ENCODE results near the gene IQGAP1.

The IQGAP1 gene

DNA sequence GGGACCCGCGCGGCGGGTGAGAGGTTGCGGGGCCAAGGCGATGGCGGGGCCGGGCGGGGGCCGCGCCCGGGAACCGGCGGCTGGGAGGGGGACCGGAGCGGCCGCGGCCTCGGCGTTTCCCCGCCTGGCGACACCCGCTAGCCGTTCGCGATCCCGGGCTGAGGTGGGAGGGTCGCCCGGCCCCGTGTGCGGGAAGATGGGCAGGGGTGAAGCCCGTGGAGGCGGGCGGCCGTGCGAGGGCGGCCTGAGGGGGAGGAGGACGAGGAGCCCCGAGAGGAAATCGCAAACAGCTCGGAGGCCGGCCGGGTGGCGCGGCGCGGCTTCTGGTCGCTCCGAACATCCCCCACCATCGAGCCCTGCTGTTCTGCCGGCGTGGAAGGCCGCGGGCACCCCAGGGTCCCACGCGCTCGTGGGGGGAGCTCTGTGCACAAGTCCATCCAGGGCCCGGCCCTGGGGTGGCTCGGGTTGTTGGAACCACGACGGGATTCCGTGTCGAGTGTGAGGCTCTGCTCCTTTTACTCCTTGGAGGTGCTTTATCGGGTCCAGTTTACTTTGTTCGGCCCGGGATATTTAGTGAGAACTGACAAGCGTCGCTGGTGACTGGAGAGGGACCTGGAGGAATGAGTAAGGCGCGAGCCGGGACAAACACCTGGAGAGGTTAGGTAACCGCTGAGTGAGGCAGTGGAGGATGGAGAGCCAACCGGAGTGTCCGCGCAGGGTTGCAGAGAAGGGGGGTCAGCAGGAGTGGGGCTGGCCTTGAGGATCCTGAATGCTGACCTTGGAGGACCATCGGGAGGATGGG, 142.4 kb downstream of the IQGAP1 start:
- DNase-seq (ENCODE audit: low read depth): no peak

DNA sequence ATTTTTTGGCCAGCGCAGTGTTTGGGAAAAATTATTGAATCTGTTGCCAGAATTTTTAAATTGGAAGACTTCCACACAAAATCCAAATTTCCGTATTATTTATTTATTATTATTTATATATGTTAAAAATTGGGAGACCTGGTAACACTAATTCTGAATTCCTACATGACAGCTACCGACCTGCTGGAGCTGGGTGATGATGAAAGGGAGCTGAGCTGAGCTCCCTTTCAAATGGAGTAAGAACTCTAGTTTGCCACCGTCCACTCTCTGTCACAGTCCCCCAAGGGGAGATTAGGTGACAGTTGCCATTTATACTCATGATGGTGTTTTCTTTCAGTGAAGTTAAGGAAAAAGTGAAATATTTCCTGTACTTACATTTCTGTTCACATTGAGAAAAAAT, 143.1 kb downstream of the IQGAP1 start:
- no peak for DNase-seq (ENCODE audit: low read depth)

DNA sequence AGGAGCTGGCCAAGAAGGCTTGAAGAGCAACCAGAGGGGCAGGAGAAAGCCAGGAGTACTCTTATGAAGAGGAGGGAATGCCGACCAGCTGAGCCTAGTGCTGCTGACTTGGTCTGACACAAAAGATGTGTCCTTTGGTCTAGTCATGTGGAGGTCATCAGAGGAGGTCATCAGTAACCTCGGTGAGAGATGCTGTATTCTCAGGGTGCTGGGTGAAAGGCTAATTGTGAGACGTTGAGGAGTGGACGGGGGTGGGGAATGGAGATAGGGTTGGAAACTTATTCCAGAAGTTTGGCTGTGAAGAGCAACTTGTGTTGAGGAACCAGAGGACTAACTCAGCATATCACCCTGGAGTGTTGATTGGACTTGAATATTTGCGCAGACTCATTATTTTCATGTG, 147.2 kb downstream of the IQGAP1 start:
- no peak for DNase-seq (ENCODE audit: low read depth)

DNA sequence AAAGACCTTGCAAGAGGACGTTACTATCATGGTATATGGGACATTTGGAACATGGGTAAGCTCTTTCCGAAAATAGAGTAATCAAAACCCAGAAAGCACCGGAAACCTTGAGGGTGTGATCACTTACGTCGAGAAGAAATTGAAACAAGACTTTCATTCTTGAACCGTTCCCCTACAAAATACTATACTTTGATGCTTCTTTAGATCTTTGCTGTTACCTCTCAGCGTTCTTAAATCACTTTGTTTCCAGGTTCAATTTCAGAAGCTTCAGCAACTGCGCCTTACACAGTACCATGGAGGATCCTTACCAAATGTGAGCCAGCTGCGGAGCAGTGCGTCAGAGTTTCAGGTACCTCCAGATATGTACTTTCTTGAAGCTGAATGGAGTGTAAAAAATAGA, 151.7 kb downstream of the IQGAP1 start:
- no peak for DNase-seq (ENCODE audit: low read depth)

DNA sequence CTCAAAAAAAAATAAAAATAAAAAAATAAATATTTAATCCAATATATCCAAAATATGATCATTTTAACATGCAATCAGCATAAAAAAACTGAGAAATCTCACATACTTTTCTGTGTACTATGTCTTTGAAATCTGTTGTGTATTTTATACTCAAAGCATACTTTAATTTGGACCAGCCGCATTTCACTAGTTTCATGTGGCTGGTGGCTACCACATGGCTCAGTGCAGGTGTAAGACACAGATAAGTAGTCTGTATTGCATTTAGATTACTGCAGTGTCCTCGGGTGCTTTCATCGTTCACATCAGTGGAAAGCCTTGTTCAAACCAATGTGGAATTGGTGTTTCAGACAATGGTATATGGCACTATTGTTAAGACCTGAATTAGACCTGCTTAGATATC, 152.7 kb downstream of the IQGAP1 start:
- no peak for DNase-seq (ENCODE audit: low read depth)

DNA sequence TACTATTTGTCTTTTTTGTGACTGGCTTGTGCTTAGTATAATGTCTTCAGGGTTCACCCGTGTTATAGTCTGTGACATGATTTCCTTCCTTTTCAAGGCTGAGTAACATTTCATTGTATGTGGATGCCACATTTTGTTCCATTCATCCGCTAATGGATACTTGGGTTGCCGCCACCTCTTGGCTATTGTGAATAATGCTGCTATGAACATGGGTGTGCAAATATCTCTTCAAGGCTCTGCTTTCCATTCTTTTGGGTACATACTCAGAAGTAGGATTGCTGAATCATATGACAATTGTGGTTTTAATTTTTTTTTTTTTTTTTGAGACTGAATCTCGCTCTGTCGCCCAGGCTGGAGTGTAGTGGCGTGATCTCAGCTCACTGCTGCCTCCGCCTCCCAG, 157.1 kb downstream of the IQGAP1 start:
- DNase-seq (ENCODE audit: low read depth): no peak

DNA sequence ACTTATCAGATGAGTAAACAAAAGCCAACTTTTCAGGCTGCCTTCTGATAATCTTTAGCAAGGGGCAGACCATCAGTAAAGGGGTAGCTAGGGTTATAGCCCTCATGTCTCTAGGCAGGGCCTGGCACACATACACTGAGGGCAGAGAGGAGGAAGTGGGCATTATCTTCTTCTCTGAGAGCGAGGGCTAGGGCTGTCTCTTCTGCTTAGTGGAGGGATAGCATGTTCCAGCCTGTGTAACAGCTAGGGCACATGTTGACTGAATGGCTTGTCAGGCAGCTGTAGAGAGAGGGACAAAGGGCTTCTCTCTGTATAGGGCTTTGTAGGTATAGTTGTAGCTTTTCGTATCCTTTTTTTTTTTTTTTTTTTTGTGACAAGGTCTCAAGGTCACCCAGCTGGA, 159.5 kb downstream of the IQGAP1 start:
- DNase-seq (ENCODE audit: low read depth): no peak

DNA sequence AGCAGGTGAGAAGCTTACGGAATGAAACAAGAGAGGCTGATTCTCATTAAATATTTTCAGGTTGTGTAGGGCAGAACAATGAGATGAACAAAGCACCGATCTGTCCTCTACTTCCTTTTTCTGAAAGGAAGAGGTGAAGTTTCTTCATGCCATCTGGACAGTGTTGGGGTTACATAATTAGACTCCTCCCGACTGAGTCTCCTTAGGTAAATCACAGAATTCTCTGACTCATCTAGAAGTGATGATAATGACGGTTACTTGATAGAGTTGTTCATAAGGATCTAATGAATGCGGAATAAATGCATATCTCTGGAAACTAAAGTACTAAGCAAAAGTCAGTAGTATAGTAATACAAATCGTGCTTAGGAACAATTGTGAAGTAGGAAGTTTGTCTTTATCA, 162.9 kb downstream of the IQGAP1 start:
- DNase-seq (ENCODE audit: low read depth): no peak

Measured in HS-27A (cell line).